Measurements from ENCODE around the gene CCDC33.

- TF ChIP-seq TCF7L2 (IDR thresholded peaks at IDR 0.05; ENCODE audit: borderline replicate concordance, low read depth, low read length), result no peak
- no peak for TF ChIP-seq CTCF (tag by site-specific recombination; IDR thresholded peaks at IDR 0.05)
- no peak for TF ChIP-seq ZNF311 (tag by site-specific recombination; IDR thresholded peaks at IDR 0.05; ENCODE audit: borderline replicate concordance)
- no peak for TF ChIP-seq REST (tag by site-specific recombination; IDR thresholded peaks at IDR 0.05)
- no peak for TF ChIP-seq YY1 (tag by site-specific recombination; IDR thresholded peaks at IDR 0.05)
- TF ChIP-seq KLF1 (tag by site-specific recombination; IDR thresholded peaks at IDR 0.05), result no peak
- TF ChIP-seq ZBTB7A (tag by site-specific recombination; IDR thresholded peaks at IDR 0.05; ENCODE audit: low read depth), result no peak
- no peak for TF ChIP-seq ZBTB49 (tag by site-specific recombination; IDR thresholded peaks at IDR 0.05; ENCODE audit: low read depth)
- TF ChIP-seq ZNF114 (tag by site-specific recombination; IDR thresholded peaks at IDR 0.05), result no peak
- TF ChIP-seq ZNF362 (tag by site-specific recombination; IDR thresholded peaks at IDR 0.05), result no peak
- TF ChIP-seq PATZ1 (tag by site-specific recombination; IDR thresholded peaks at IDR 0.05), result no peak
Observed at GRCh38 chr15:74338676-74339075, 102.5 kb downstream of the CCDC33 start.
